ENCODE data around the gene CCL26.

DNA sequence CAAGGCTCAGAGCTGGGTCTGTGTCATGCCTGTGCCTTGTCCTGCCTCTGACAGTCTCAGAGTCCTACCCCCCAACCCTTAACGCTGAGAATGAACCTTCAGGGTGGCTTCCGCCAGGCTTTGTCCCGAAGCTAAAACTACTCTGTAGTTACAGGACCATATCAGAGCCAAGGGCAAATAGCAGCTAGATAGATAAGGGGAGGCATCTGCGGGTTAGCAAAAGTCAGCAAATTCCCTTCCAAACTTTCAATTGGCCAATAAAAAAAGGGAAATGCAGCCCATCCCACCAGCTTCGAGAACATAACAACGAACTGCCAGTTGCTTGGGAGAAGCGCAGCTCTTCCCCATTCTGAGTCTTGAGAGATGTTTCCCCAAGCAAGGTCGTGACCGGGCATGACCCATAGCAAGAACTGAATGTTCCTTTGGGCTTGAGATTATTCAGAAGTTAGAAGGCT lies 23.8 kb upstream of the CCL26 start:
- TF ChIP-seq, protein P1, sequence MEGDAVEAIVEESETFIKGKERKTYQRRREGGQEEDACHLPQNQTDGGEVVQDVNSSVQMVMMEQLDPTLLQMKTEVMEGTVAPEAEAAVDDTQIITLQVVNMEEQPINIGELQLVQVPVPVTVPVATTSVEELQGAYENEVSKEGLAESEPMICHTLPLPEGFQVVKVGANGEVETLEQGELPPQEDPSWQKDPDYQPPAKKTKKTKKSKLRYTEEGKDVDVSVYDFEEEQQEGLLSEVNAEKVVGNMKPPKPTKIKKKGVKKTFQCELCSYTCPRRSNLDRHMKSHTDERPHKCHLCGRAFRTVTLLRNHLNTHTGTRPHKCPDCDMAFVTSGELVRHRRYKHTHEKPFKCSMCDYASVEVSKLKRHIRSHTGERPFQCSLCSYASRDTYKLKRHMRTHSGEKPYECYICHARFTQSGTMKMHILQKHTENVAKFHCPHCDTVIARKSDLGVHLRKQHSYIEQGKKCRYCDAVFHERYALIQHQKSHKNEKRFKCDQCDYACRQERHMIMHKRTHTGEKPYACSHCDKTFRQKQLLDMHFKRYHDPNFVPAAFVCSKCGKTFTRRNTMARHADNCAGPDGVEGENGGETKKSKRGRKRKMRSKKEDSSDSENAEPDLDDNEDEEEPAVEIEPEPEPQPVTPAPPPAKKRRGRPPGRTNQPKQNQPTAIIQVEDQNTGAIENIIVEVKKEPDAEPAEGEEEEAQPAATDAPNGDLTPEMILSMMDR (IDR thresholded peaks at IDR 0.05), result no peak
- no peak for TF ChIP-seq POLR2A (IDR thresholded peaks at IDR 0.05)

Measured in uterus (tissue), 2 donors.